ENCODE measurements around the gene ACTR1B.

- TF ChIP-seq CTCF (conservative IDR thresholded peaks at IDR 0.05) (no peak), ZFX (IDR thresholded peaks at IDR 0.05) (no peak)
Measured at GRCh38 chr2:97656129-97656755, 7.6 kb downstream of the ACTR1B start.

Data from C4-2B (cell line).